Measurements from ENCODE around the gene LSM14B.
A peak's percentile ranks its signal among the peaks of the same experiment; 100 is the strongest.

Gene LSM14B

GRCh38 chr20:62120990-62121775 lies 1.1 kb upstream of the LSM14B start:
- Histone ChIP-seq H3K4me1 (ENCODE audit: control insufficient read depth, insufficient read depth, low read length, poor library complexity, severe bottlenecking) (peaks cover 8% of the 10 kb centered on the region), H3K4me3 (ENCODE audit: extremely low read depth, insufficient read depth, low read length, poor library complexity, severe bottlenecking) (peak overlapping the region; percentile 55), H3K27ac (ENCODE audit: low read depth, low read length, severe bottlenecking) (peak overlapping the region; percentile 85), H3K9me3 (ENCODE audit: control insufficient read depth, low read length) (no peaks in the 10 kb centered on the region), H3K36me3 (ENCODE audit: control insufficient read depth, insufficient read depth, low read length) (peaks cover 21% of the 10 kb centered on the region)
- WGBS, 2 experiments (ENCODE audit: insufficient coverage in 2 of 2): 27 to 33% methylated on average over 29 to 41 of the region's 45 CpGs

- Histone ChIP-seq H3K9me3 (ENCODE audit: control insufficient read depth, low read length) (no peaks in the 10 kb centered on the region), H3K36me3 (ENCODE audit: control insufficient read depth, insufficient read depth, low read length) (peaks cover 38% of the 10 kb centered on the region), H3K4me1 (ENCODE audit: control insufficient read depth, insufficient read depth, low read length, poor library complexity, severe bottlenecking) (peaks cover 8% of the 10 kb centered on the region), H3K4me3 (ENCODE audit: extremely low read depth, insufficient read depth, low read length, poor library complexity, severe bottlenecking) (peak overlapping the region; percentile 69), H3K27ac (ENCODE audit: low read depth, low read length, severe bottlenecking) (no peak overlapping the region)
- whole genome bisulfite sequencing, 2 experiments (ENCODE audit: insufficient coverage in 2 of 2): 0 to 1% methylated on average over 53 to 54 of the region's 77 CpGs
Observed at GRCh38 chr20:62122654-62123449, 577 bp downstream of the LSM14B start.

DNA sequence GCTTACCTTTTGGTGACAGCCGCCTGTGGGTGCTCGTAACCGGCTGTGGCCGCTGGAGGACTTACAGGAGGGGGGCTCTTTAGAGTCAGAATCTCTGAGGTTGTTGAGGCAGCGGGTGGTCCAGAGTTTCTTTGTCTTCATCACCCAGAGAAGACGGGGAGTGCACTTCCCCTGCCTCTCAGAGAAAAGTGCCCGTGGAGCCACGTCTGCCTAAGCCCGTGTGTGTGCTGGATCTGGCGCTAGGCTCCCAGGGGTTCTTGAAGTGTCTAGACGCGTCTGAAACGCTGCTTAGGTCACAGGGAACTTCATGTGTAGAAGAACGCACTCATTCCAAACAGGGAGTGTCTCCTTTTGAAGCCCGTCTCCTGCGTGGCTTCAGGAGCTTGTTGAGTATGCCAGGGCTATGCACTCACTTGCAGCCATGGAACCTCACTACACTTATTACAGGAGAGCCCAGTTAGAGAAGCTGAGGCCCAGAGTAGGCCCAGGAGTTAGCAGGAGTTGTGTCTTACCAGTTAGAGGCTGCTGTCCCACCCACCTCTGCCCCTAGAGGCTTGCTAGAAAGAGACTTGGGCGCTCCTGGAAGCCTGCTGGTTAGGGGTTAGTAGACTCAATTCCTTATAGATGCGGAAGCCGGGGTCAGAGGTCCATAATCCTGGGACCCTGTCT lies 1.3 kb downstream of the LSM14B start:
- H3K27ac ChIP-seq (ENCODE audit: low read depth, low read length, severe bottlenecking): no peak overlapping the region

GRCh38 chr20:62126141-62126540 lies 3.9 kb downstream of the LSM14B start:
- WGBS, 2 experiments (ENCODE audit: insufficient coverage in 2 of 2): 96 to 99% methylated on average over 16 to 20 of the region's 20 CpGs
- Histone ChIP-seq H3K9me3 (ENCODE audit: control insufficient read depth, low read length) (no peaks in the 10 kb centered on the region), H3K27ac (ENCODE audit: low read depth, low read length, severe bottlenecking) (no peak overlapping the region), H3K4me3 (ENCODE audit: extremely low read depth, insufficient read depth, low read length, poor library complexity, severe bottlenecking) (no peak overlapping the region), H3K36me3 (ENCODE audit: control insufficient read depth, insufficient read depth, low read length) (peaks cover 71% of the 10 kb centered on the region), H3K4me1 (ENCODE audit: control insufficient read depth, insufficient read depth, low read length, poor library complexity, severe bottlenecking) (peaks cover 8% of the 10 kb centered on the region)

More for the DNA sequence above, 1.3 kb downstream of the LSM14B start:
- H3K4me1 ChIP-seq (ENCODE audit: control insufficient read depth, insufficient read depth, low read length, poor library complexity, severe bottlenecking): peaks cover 8% of the 10 kb centered on the region
- H3K4me3 ChIP-seq (ENCODE audit: extremely low read depth, insufficient read depth, low read length, poor library complexity, severe bottlenecking): peak overlapping the region; percentile 69
- WGBS, 2 experiments (ENCODE audit: insufficient coverage in 2 of 2): 42 to 45% methylated on average over 16 to 18 of the region's 19 CpGs
- H3K36me3 ChIP-seq (ENCODE audit: control insufficient read depth, insufficient read depth, low read length): peaks cover 45% of the 10 kb centered on the region
- H3K9me3 ChIP-seq (ENCODE audit: control insufficient read depth, low read length): no peaks in the 10 kb centered on the region

DNA sequence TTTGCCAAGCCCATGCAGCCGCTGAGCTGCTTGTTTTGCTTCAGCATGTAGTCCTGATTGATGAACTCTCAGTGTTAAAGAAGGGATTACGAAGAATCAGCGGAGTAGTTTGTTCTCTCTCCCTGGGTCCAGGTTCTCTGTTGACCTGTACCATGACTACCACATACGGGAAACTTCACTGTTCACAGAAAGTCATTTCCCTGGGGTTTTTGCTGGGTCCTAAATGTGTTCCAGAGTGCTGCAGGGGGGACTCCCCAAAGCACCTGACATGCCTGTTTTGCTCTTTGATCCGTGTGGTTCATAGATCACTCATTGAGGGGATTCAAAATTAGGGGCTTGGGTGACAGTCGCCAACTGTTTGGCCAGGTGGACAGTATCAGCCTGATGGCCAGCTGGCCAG lies 5.5 kb downstream of the LSM14B start:
- WGBS, 2 experiments (ENCODE audit: insufficient coverage in 2 of 2): 98 to 100% methylated on average over 5 to 6 of the region's 6 CpGs
- Histone ChIP-seq H3K36me3 (ENCODE audit: control insufficient read depth, insufficient read depth, low read length) (peaks cover 88% of the 10 kb centered on the region), H3K4me3 (ENCODE audit: extremely low read depth, insufficient read depth, low read length, poor library complexity, severe bottlenecking) (no peak overlapping the region), H3K4me1 (ENCODE audit: control insufficient read depth, insufficient read depth, low read length, poor library complexity, severe bottlenecking) (peaks cover 8% of the 10 kb centered on the region), H3K27ac (ENCODE audit: low read depth, low read length, severe bottlenecking) (no peak overlapping the region), H3K9me3 (ENCODE audit: control insufficient read depth, low read length) (no peaks in the 10 kb centered on the region)

GRCh38 chr20:62128502-62128901 lies 6.2 kb downstream of the LSM14B start:
- WGBS, 2 experiments (ENCODE audit: insufficient coverage in 2 of 2): 94 to 96% methylated on average over 4 of the region's 6 CpGs
- peaks cover 95% of the 10 kb centered on the region for H3K36me3 ChIP-seq (ENCODE audit: control insufficient read depth, insufficient read depth, low read length)

DNA sequence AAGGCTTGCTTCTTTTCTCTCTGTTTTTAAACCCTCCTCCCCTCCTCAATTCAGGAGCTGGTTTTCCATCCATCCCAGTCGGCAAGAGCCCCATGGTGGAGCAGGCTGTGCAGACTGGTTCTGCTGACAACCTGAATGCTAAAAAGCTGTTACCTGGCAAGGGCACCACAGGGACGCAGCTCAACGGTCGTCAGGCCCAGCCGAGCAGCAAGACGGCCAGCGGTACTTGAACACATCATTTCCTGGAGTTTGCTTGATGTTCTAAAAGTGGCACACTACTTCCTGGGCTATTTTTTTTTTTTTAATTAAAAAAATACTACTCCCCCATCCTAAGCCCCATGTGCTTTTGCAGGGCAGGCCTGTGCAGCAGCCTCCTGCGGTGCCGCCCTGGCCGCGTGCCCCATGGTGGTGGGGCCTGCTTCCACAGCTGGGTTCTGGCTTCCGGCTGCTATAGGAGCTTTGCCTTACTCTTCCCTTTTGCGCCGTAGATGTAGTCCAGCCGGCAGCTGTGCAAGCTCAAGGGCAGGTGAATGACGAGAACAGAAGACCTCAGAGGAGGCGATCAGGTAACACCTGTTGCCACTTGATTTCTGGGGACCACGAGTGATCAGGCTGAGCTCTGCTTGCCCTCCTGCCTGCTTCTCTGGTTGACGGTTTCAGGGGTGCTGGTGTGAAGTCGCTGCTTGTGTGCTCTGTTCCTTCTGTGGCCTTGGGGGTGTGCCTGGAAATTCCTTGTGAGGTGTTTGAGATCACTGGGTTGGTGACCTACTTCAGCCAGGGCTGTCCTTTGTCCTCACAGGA lies 7.7 kb downstream of the LSM14B start:
- H3K36me3 ChIP-seq (ENCODE audit: control insufficient read depth, insufficient read depth, low read length): peaks cover 99% of the 10 kb centered on the region
- 98 to 99% methylated on average over 18 to 19 of the region's 20 CpGs for WGBS, 2 experiments (ENCODE audit: insufficient coverage in 2 of 2)
- no peak overlapping the region for H3K27ac ChIP-seq (ENCODE audit: low read depth, low read length, severe bottlenecking)

More at GRCh38 chr20:62128502-62128901, 6.2 kb downstream of the LSM14B start:
- Histone ChIP-seq H3K9me3 (ENCODE audit: control insufficient read depth, low read length) (no peaks in the 10 kb centered on the region), H3K4me1 (ENCODE audit: control insufficient read depth, insufficient read depth, low read length, poor library complexity, severe bottlenecking) (peaks cover 7% of the 10 kb centered on the region), H3K27ac (ENCODE audit: low read depth, low read length, severe bottlenecking) (no peak overlapping the region), H3K4me3 (ENCODE audit: extremely low read depth, insufficient read depth, low read length, poor library complexity, severe bottlenecking) (no peak overlapping the region)

DNA sequence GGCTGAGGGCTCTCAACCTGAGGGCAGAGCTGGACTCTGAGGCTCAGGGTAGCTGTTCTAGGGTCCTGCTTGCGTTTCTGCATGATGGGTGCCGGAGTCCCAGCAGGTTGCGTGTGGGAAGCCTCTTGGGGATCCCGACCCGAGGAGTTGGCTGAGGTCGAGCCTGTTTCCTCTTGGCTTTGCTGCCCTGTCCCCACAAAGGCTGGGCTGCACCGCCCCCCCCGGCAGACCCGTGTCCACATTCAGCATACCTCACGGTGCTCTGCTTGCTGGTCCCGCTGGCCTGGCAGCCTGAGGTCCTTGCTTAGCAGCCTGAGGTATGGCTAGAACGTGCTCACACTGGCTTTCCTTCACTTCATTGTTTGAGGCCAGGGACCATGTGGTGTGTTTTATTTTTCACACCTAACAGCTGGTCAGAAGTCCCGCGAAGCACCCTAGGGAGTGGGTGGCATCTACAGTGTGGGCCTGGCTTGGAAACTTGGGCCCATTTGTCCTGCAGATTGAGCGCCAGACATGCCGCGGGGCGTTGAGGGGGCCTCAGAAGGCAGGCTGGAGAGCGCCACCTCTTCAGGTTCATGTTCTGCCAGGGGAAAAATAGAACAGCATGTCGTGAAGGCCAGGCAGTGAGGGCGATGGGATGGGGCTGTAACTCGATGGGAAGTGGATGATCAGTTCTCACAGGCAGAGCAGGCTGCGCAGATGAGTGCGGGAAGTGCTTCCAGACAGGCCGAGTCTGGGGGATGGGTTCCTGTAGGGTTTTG lies 9.5 kb downstream of the LSM14B start:
- Histone ChIP-seq H3K9me3 (ENCODE audit: control insufficient read depth, low read length) (no peaks in the 10 kb centered on the region), H3K4me3 (ENCODE audit: extremely low read depth, insufficient read depth, low read length, poor library complexity, severe bottlenecking) (no peak overlapping the region), H3K27ac (ENCODE audit: low read depth, low read length, severe bottlenecking) (no peak overlapping the region), H3K36me3 (ENCODE audit: control insufficient read depth, insufficient read depth, low read length) (peaks cover 98% of the 10 kb centered on the region), H3K4me1 (ENCODE audit: control insufficient read depth, insufficient read depth, low read length, poor library complexity, severe bottlenecking) (no peaks in the 10 kb centered on the region)
- WGBS, 2 experiments (ENCODE audit: insufficient coverage in 2 of 2): 94 to 95% methylated on average over 24 to 25 of the region's 25 CpGs

More for the DNA sequence above, 7.7 kb downstream of the LSM14B start:
- H3K4me3 ChIP-seq (ENCODE audit: extremely low read depth, insufficient read depth, low read length, poor library complexity, severe bottlenecking): no peak overlapping the region
- H3K4me1 ChIP-seq (ENCODE audit: control insufficient read depth, insufficient read depth, low read length, poor library complexity, severe bottlenecking): no peaks in the 10 kb centered on the region
- H3K9me3 ChIP-seq (ENCODE audit: control insufficient read depth, low read length): no peaks in the 10 kb centered on the region

GRCh38 chr20:62132421-62132820 lies 10.1 kb downstream of the LSM14B start:
- Histone ChIP-seq H3K9me3 (ENCODE audit: control insufficient read depth, low read length) (no peaks in the 10 kb centered on the region), H3K4me1 (ENCODE audit: control insufficient read depth, insufficient read depth, low read length, poor library complexity, severe bottlenecking) (no peaks in the 10 kb centered on the region), H3K27ac (ENCODE audit: low read depth, low read length, severe bottlenecking) (no peak overlapping the region), H3K36me3 (ENCODE audit: control insufficient read depth, insufficient read depth, low read length) (peaks cover 98% of the 10 kb centered on the region), H3K4me3 (ENCODE audit: extremely low read depth, insufficient read depth, low read length, poor library complexity, severe bottlenecking) (no peak overlapping the region)
- 97 to 100% methylated on average over 5 of the region's 7 CpGs for WGBS, 2 experiments (ENCODE audit: insufficient coverage in 2 of 2)
